ENCODE data around the gene LRCH1.
A peak's percentile ranks its signal among the peaks of the same experiment; 100 is the strongest.

DNA sequence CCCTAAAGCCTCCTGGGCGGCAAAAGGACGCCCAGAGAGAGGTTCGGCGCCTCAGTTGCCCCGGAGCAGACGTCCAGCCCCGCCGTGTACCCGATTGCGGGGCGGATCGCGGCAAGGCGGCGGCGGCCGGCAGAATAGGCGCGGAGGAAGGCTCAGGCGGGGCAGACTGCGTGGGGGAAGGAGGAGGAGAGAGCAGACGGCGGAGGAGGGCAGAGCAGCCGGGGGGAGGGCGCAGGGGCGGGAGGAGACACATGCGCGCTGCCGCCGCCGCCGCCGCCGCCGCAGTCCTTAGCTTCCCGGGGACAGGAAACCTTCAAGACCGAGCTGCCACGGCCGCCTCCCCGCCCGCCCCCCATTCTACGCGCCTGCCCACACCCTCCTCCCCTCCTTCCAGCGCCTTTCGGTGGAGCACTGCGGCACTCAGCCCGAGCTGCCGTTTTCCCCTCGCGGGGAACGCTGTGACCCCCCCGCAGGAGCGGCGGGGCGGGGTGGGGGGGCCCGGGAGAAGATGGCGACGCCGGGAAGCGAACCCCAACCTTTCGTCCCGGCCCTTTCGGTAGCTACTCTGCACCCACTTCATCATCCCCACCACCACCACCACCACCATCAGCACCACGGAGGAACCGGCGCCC lies at the start of gene LRCH1:
- TF ChIP-seq POLR2A (IDR thresholded peaks at IDR 0.05) (no peak), POLR2AphosphoS5 (IDR thresholded peaks at IDR 0.05) (peak in 1 of 3 donors; percentile 12)
- TF ChIP-seq, protein P1, sequence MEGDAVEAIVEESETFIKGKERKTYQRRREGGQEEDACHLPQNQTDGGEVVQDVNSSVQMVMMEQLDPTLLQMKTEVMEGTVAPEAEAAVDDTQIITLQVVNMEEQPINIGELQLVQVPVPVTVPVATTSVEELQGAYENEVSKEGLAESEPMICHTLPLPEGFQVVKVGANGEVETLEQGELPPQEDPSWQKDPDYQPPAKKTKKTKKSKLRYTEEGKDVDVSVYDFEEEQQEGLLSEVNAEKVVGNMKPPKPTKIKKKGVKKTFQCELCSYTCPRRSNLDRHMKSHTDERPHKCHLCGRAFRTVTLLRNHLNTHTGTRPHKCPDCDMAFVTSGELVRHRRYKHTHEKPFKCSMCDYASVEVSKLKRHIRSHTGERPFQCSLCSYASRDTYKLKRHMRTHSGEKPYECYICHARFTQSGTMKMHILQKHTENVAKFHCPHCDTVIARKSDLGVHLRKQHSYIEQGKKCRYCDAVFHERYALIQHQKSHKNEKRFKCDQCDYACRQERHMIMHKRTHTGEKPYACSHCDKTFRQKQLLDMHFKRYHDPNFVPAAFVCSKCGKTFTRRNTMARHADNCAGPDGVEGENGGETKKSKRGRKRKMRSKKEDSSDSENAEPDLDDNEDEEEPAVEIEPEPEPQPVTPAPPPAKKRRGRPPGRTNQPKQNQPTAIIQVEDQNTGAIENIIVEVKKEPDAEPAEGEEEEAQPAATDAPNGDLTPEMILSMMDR (IDR thresholded peaks at IDR 0.05), result no peak
